GM19239 (cell line): Measurements from ENCODE around the gene EDAR.

Experiments
- DNase-seq: peaks from one replicate; pipeline ENCODE4 v3.0.0; 2011; ENCODE audit warnings: low spot score; ENCODE audit not compliant: insufficient read length
- FAIRE-seq: peaks from 2 replicates; lab custom pipeline; 2011; peaks lifted over from hg19 to GRCh38; lab: Jason Lieb, UNC

EDAR gene

GRCh38 chr2:108912629-108912902 lies 76.5 kb downstream of the EDAR start:
- DNase-seq, result no peak
- FAIRE-seq, result no peak

- no peak for FAIRE-seq
- no peak for DNase-seq
Observed at GRCh38 chr2:108911807-108912628, 77.0 kb downstream of the EDAR start.

- no peak for DNase-seq
- FAIRE-seq, result no peak
Observed at GRCh38 chr2:108911401-108911800, 77.6 kb downstream of the EDAR start.

- FAIRE-seq (no peak), DNase-seq (no peak)
Observed at GRCh38 chr2:108910541-108911396, 78.3 kb downstream of the EDAR start.

DNA sequence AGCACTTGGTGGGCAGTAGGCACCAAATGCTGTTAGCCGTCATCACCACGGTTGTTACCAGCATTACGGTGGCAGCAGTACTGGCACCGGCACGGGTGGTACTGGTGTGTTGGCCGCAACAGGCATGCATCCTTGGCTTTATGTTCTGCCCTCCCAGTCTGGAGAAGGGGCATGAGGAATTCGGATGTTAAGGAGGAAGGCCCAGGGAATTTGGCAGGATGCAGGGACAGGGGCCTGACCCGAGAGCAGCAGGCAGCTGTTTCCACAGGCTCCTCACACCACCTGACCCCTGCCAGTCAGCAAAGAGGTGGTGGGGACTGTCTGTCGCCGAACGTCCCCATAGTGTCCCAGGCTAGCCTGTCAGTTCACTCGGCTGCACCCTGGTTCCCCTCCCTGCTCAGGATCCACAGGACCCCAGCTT lies 79.0 kb downstream of the EDAR start:
- FAIRE-seq, result no peak

GRCh38 chr2:108909275-108909823 lies 79.7 kb downstream of the EDAR start:
- DNase-seq (no peak), FAIRE-seq (no peak)

More for the DNA sequence above, 79.0 kb downstream of the EDAR start:
- DNase-seq, result no peak

DNA sequence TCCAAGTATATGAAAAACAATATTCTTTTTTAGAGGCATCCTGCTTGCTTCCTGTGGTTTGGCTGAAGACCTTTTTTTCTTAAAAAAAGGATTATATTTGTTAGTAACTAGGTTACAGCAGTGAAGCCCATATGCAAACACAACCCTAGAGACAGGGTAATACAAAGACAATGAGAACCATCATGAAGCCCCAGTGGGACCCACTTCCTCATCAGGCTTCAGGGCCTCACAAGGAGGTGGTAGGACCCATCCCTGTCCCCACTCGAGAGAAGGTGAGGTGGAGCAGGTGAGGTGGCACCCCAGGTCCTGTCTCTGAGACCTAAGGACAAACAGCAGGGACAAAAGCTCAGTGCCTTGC lies 80.3 kb downstream of the EDAR start:
- no peak for FAIRE-seq
- DNase-seq, result no peak

- DNase-seq (no peak), FAIRE-seq (no peak)
Observed at GRCh38 chr2:108907822-108908712, 81.0 kb downstream of the EDAR start.

DNA sequence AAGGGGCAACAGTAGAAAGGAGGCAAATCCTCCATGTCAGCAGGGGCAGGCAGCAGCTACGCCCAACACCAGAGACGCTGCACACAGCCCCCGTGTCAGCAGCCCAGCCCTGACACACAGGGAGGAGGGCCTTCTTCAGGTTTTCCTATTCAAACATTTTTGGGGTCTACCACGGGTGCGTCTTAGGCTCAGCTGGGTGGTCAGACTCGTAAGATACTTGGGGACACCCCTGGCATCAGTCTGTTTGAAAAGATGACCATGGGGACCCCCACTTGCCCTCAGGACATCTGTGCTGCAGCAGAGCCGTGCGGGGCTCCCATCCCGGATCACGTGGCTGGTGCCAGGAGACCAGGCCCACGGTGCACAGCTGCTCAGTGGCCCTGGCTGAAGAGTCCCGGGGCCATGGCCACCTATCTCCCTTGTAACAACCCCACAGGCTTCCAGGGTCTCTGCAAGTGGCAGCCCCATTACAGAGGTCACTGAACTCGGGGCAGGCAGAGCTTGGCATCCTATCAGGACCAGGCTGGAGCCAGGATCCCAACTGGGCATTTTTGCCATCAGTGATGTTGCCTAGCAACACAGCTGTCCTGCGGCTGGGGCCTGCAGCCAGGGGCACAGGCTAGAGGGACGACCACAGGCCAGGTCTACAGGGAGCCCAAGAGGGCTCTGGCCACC lies 82.5 kb downstream of the EDAR start:
- no peak for FAIRE-seq
- DNase-seq, result no peak

GRCh38 chr2:108905906-108906305 lies 83.1 kb downstream of the EDAR start:
- FAIRE-seq (no peak), DNase-seq (no peak)

GRCh38 chr2:108905176-108905575 lies 83.8 kb downstream of the EDAR start:
- no peak for FAIRE-seq
- DNase-seq, result no peak

GRCh38 chr2:108904680-108905079 lies 84.3 kb downstream of the EDAR start:
- FAIRE-seq (no peak), DNase-seq (no peak)

- FAIRE-seq, result no peak
- no peak for DNase-seq
Observed at GRCh38 chr2:108898315-108899082, 90.5 kb downstream of the EDAR start.

- FAIRE-seq (no peak), DNase-seq (no peak)
Observed at GRCh38 chr2:108896741-108897140, 92.3 kb downstream of the EDAR start.

- DNase-seq (no peak), FAIRE-seq (no peak)
Observed at GRCh38 chr2:108895188-108895587, 93.8 kb downstream of the EDAR start.

GRCh38 chr2:108894766-108895165 lies 94.3 kb downstream of the EDAR start:
- DNase-seq (no peak), FAIRE-seq (no peak)

DNA sequence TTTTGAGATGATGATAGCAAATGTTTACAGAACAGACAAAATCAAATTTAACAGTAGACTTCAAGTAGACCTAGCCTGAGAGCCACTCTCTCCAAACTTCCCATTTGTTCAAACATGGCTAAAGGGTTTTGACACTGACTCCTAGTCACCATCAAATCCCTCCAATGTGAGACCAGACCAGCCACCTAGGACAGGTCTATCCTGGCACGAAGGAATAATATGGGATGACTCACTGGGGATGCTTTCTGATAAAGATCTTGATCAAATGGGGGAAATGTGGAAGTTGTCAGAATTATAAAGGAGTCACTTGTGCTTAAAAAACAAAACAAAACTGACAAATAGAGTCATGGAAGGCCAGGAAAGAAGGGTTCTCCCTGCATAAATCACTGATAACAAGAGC lies 95.7 kb downstream of the EDAR start:
- no peak for DNase-seq
- no peak for FAIRE-seq

- no peak for FAIRE-seq
Observed at GRCh38 chr2:108889907-108890306, 99.1 kb downstream of the EDAR start.

DNA sequence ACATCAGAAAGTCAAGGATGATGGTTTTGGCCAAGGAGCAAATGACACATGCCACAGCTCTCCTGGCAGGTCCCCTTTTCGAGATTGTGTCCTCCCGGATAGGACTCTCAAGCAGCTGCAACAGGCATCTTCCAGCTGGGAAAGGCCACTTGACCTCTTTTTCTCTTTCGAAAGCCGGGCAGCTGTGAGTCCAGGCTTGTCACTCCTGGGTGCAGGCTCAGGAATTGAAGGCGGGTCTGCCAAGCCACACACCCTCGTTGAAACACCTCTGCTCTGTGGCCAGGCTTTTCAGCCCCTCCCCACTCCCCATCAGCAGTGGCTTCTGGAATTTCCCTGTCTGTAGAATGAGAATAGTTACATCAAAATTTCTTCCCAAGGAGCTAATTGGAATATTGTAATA lies 104.4 kb downstream of the EDAR start:
- FAIRE-seq (no peak), DNase-seq (no peak)

More at GRCh38 chr2:108889907-108890306, 99.1 kb downstream of the EDAR start:
- DNase-seq, result no peak
